Measurements from ENCODE around the gene OR7G2. TPM values are rescaled to one million over a fixed set of nuclear protein-coding genes. Genes with fewer than 3 reads are reported as not detected.

The OR7G2 gene
- not detected for polyA plus RNA-seq (2013, experiment 1 of 2)
- not detected for polyA plus RNA-seq (2013, experiment 2 of 2)

DNA sequence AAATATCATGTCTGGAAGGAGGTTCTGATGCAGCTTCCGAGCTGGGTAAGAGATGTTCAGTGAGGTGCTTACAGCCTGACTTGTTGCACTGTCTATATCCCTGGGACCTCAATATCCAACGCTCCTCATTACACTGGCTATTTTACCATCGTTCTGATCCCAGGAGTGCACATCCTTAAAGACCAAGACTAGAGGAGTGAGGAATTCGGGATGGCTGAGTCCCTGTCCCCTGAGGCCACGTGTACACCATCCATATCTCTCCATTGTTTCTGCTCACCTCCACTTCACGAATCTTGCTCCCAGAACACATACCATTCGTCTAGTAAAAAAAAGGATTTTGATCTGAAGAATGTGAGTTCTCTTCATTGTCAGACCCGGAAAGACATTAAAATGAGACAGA lies at the start of gene OR7G2:
TSS of gene OR7G2 (minus strand) at position 101 of the 400 bp plus-strand sequence. CDS start 4,232 bp downstream, outside the sequence.
- no peaks in the 10 kb centered on the region for H3K4me1 ChIP-seq (ENCODE audit: control insufficient read depth, insufficient read depth, low read depth, low read length)
- H2BK15ac ChIP-seq (ENCODE audit: low read depth, poor library complexity, severe bottlenecking): no peak within 1 kb of the TSS
- H2AK5ac ChIP-seq (ENCODE audit: low read length, severe bottlenecking): no peak within 1 kb of the TSS
- no peaks in the 10 kb centered on the region for H3K27me3 ChIP-seq (ENCODE audit: control insufficient read depth in 1 of 2, insufficient read depth in 1 of 2, low read length in 2 of 2)
- H2BK12ac ChIP-seq (ENCODE audit: low read length in 2 of 2): no peak within 1 kb of the TSS
- H2BK120ac ChIP-seq (ENCODE audit: low read depth, low read length): no peak within 1 kb of the TSS
- H2BK5ac ChIP-seq (ENCODE audit: low read depth, low read length, poor library complexity, severe bottlenecking): no peak within 1 kb of the TSS
- DNase-seq: no peak
- H3K4me2 ChIP-seq (ENCODE audit: low read length, poor library complexity, severe bottlenecking): no peak within 1 kb of the TSS
- H3K36me3 ChIP-seq (ENCODE audit: control insufficient read depth in 1 of 2, insufficient read depth in 2 of 2, low read depth in 1 of 2, low read length in 2 of 2): no peaks in the 10 kb centered on the region
- no peak within 1 kb of the TSS for H3K27ac ChIP-seq (ENCODE audit: low read length, poor library complexity, severe bottlenecking)
- peaks cover 4% of the 10 kb centered on the region for H3K9me3 ChIP-seq (ENCODE audit: control insufficient read depth, low read length)
- no peaks in the 10 kb centered on the region for H3K79me1 ChIP-seq (replicated peaks; ENCODE audit: low read length, poor library complexity, severe bottlenecking)
- H2AFZ ChIP-seq (ENCODE audit: low read depth, low read length): no peak within 1 kb of the TSS
- no peak within 1 kb of the TSS for H4K8ac ChIP-seq (ENCODE audit: low read length)
- no peak within 1 kb of the TSS for H3K4ac ChIP-seq (ENCODE audit: low read depth in 1 of 2, low read length in 2 of 2)
- H4K91ac ChIP-seq (ENCODE audit: low read length): no peak within 1 kb of the TSS
- WGBS: 56% methylated on average over 6 of the region's 8 CpGs
- no peak within 1 kb of the TSS for H3K9ac ChIP-seq (ENCODE audit: low read length)
- H3K14ac ChIP-seq (ENCODE audit: low read length in 2 of 2): no peak within 1 kb of the TSS
- H3K18ac ChIP-seq (ENCODE audit: low read depth in 1 of 2, low read length in 2 of 2): no peak within 1 kb of the TSS
- H3K4me3 ChIP-seq (ENCODE audit: insufficient read depth in 1 of 2, low read depth in 1 of 2, low read length in 2 of 2): no peak within 1 kb of the TSS
- no peak within 1 kb of the TSS for H3K23ac ChIP-seq (ENCODE audit: low read length in 2 of 2)

DNA sequence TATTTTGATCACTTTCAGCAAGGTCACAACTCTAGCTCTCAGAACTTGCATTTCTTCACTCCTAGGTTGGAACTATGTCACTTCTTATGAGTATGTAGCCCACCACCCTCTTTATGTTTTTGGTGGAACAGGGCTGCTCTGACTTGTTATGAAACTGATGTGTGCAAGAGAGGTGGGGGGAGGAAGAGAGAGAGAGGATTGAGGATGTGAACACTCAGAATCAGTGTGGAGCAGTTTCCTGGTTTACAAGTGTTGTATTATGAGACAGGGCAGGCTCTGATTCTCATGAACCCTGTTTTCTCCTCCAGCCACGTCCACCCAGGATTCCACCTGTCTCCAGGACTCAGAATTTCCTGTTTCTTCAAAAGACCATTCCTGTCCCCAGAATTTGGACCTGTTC lies 49.0 kb upstream of the OR7G2 start:
- peaks cover 71 to 86% of the 10 kb centered on the region in 2 experiments for H3K36me3 ChIP-seq (ENCODE audit: control insufficient read depth in 1 of 2, insufficient read depth in 2 of 2, low read depth in 1 of 2, low read length in 2 of 2)
- H3K4me1 ChIP-seq (ENCODE audit: control insufficient read depth, insufficient read depth, low read depth, low read length): no peaks in the 10 kb centered on the region
- DNase-seq: no peak
- H3K9ac ChIP-seq (ENCODE audit: low read length): no peak overlapping the region
- H3K4me3 ChIP-seq (ENCODE audit: insufficient read depth in 1 of 2, low read depth in 1 of 2, low read length in 2 of 2): no peak overlapping the region
- no peak overlapping the region for H3K18ac ChIP-seq (ENCODE audit: low read depth in 1 of 2, low read length in 2 of 2)
- peaks cover 43% of the 10 kb centered on the region for H3K79me1 ChIP-seq (replicated peaks; ENCODE audit: low read length, poor library complexity, severe bottlenecking)
- no peak overlapping the region for H2AK5ac ChIP-seq (ENCODE audit: low read length, severe bottlenecking)
- no peak overlapping the region for H2BK15ac ChIP-seq (ENCODE audit: low read depth, poor library complexity, severe bottlenecking)
- H4K91ac ChIP-seq (ENCODE audit: low read length): no peak overlapping the region
- 91% methylated on average over 1 of the region's 1 CpG for WGBS
- H3K27ac ChIP-seq (ENCODE audit: low read length, poor library complexity, severe bottlenecking): no peak overlapping the region
- no peak overlapping the region for H2BK12ac ChIP-seq (ENCODE audit: low read length in 2 of 2)
- H3K4ac ChIP-seq (ENCODE audit: low read depth in 1 of 2, low read length in 2 of 2): no peak overlapping the region
- H3K23ac ChIP-seq (ENCODE audit: low read length in 2 of 2): no peak overlapping the region
- no peak overlapping the region for H2BK5ac ChIP-seq (ENCODE audit: low read depth, low read length, poor library complexity, severe bottlenecking)
- H3K27me3 ChIP-seq (ENCODE audit: control insufficient read depth in 1 of 2, insufficient read depth in 1 of 2, low read length in 2 of 2): no peaks in the 10 kb centered on the region
- H3K9me3 ChIP-seq (ENCODE audit: control insufficient read depth, low read length): peaks cover 94% of the 10 kb centered on the region
- no peak overlapping the region for H3K14ac ChIP-seq (ENCODE audit: low read length in 2 of 2)
- H2AFZ ChIP-seq (ENCODE audit: low read depth, low read length): no peak overlapping the region
- H3K4me2 ChIP-seq (ENCODE audit: low read length, poor library complexity, severe bottlenecking): no peak overlapping the region
- no peak overlapping the region for H4K8ac ChIP-seq (ENCODE audit: low read length)
- H2BK120ac ChIP-seq (ENCODE audit: low read depth, low read length): no peak overlapping the region

DNA sequence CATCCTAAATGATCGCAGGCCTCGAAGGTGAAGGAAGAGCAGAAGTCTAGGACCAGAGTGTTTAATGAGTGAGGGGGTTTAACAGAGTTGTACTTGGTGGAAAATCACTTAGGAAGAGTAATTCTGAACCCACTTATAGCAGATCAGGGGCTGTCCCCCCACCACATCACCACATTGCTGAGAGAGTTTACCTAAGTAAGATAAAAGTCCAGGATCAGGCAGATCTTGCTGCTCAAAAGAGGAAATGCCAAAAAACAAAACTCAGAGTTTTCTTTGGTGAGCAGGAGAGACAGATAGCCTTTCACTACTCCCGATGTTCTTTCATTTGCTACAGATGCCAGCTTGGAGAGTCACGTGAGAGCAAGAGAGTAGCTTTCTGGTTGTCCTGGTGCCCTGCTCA lies 48.3 kb upstream of the OR7G2 start:
- no peak overlapping the region for H4K91ac ChIP-seq (ENCODE audit: low read length)
- no peak overlapping the region for H3K27ac ChIP-seq (ENCODE audit: low read length, poor library complexity, severe bottlenecking)
- H3K18ac ChIP-seq (ENCODE audit: low read depth in 1 of 2, low read length in 2 of 2): no peak overlapping the region
- no peak overlapping the region for H3K23ac ChIP-seq (ENCODE audit: low read length in 2 of 2)
- no peaks in the 10 kb centered on the region for H3K27me3 ChIP-seq (ENCODE audit: control insufficient read depth in 1 of 2, insufficient read depth in 1 of 2, low read length in 2 of 2)
- no peak overlapping the region for H3K4ac ChIP-seq (ENCODE audit: low read depth in 1 of 2, low read length in 2 of 2)
- H3K4me1 ChIP-seq (ENCODE audit: control insufficient read depth, insufficient read depth, low read depth, low read length): no peaks in the 10 kb centered on the region
- H3K14ac ChIP-seq (ENCODE audit: low read length in 2 of 2): no peak overlapping the region
- no peak for DNase-seq
- H3K4me2 ChIP-seq (ENCODE audit: low read length, poor library complexity, severe bottlenecking): no peak overlapping the region
- no peak overlapping the region for H2BK120ac ChIP-seq (ENCODE audit: low read depth, low read length)
- H2BK12ac ChIP-seq (ENCODE audit: low read length in 2 of 2): no peak overlapping the region
- no peak overlapping the region for H2AK5ac ChIP-seq (ENCODE audit: low read length, severe bottlenecking)
- H3K4me3 ChIP-seq (ENCODE audit: insufficient read depth in 1 of 2, low read depth in 1 of 2, low read length in 2 of 2): no peak overlapping the region
- peaks cover 94% of the 10 kb centered on the region for H3K9me3 ChIP-seq (ENCODE audit: control insufficient read depth, low read length)
- H3K79me1 ChIP-seq (replicated peaks; ENCODE audit: low read length, poor library complexity, severe bottlenecking): peaks cover 36% of the 10 kb centered on the region
- H3K36me3 ChIP-seq (ENCODE audit: control insufficient read depth in 1 of 2, insufficient read depth in 2 of 2, low read depth in 1 of 2, low read length in 2 of 2): peaks cover 65 to 80% of the 10 kb centered on the region in 2 experiments
- no peak overlapping the region for H3K9ac ChIP-seq (ENCODE audit: low read length)
- no peak overlapping the region for H2BK15ac ChIP-seq (ENCODE audit: low read depth, poor library complexity, severe bottlenecking)
- no peak overlapping the region for H4K8ac ChIP-seq (ENCODE audit: low read length)
- no peak overlapping the region for H2AFZ ChIP-seq (ENCODE audit: low read depth, low read length)
- H2BK5ac ChIP-seq (ENCODE audit: low read depth, low read length, poor library complexity, severe bottlenecking): no peak overlapping the region
- WGBS: 100% methylated on average over 4 of the region's 4 CpGs

DNA sequence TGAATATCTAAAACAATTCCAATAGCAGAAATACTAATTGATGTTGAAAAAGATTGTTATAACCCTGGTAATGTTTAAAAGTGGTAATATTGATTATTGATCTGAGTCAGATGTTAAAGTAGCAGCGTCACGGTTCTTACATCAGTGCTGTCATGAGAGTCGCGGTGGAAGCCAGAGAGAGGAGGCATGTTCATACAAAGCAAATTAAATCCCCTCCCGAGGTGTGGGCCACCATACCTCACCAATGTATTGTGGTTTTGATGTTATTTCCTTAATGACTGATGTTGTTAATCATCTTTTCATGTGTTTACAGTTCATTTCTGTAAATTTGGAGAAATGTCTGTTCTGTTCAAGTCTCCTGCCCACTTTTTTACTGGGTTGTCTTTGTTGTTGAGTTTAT lies 44.1 kb upstream of the OR7G2 start:
- Histone ChIP-seq H3K14ac (ENCODE audit: low read length in 2 of 2) (no peak overlapping the region), H3K36me3 (ENCODE audit: control insufficient read depth in 1 of 2, insufficient read depth in 2 of 2, low read depth in 1 of 2, low read length in 2 of 2) (peaks cover 54 to 64% of the 10 kb centered on the region in 2 experiments), H3K4me1 (ENCODE audit: control insufficient read depth, insufficient read depth, low read depth, low read length) (no peaks in the 10 kb centered on the region), H3K4ac (ENCODE audit: low read depth in 1 of 2, low read length in 2 of 2) (no peak overlapping the region), H3K18ac (ENCODE audit: low read depth in 1 of 2, low read length in 2 of 2) (no peak overlapping the region), H3K9ac (ENCODE audit: low read length) (no peak overlapping the region), H2BK15ac (ENCODE audit: low read depth, poor library complexity, severe bottlenecking) (no peak overlapping the region), H4K91ac (ENCODE audit: low read length) (no peak overlapping the region), H2BK5ac (ENCODE audit: low read depth, low read length, poor library complexity, severe bottlenecking) (no peak overlapping the region), H3K4me2 (ENCODE audit: low read length, poor library complexity, severe bottlenecking) (no peak overlapping the region), H3K4me3 (ENCODE audit: insufficient read depth in 1 of 2, low read depth in 1 of 2, low read length in 2 of 2) (no peak overlapping the region), H2AFZ (ENCODE audit: low read depth, low read length) (no peak overlapping the region), H3K79me1 (replicated peaks; ENCODE audit: low read length, poor library complexity, severe bottlenecking) (peaks cover 15% of the 10 kb centered on the region), H4K8ac (ENCODE audit: low read length) (no peak overlapping the region), H3K27me3 (ENCODE audit: control insufficient read depth in 1 of 2, insufficient read depth in 1 of 2, low read length in 2 of 2) (no peaks in the 10 kb centered on the region), H3K9me3 (ENCODE audit: control insufficient read depth, low read length) (peaks cover 84% of the 10 kb centered on the region), H3K27ac (ENCODE audit: low read length, poor library complexity, severe bottlenecking) (no peak overlapping the region), H2BK120ac (ENCODE audit: low read depth, low read length) (no peak overlapping the region), H2BK12ac (ENCODE audit: low read length in 2 of 2) (no peak overlapping the region), H3K23ac (ENCODE audit: low read length in 2 of 2) (no peak overlapping the region), H2AK5ac (ENCODE audit: low read length, severe bottlenecking) (no peak overlapping the region)
- no peak for DNase-seq
- WGBS: 97% methylated on average over 4 of the region's 5 CpGs

All from mesenchymal stem cell (in vitro differentiated cells and primary cell).